ENCODE data around the gene SVOPL.

The SVOPL gene

GRCh38 chr7:138565451-138566114 is 135.6 kb downstream of the SVOPL start:
- TF ChIP-seq, protein P1, sequence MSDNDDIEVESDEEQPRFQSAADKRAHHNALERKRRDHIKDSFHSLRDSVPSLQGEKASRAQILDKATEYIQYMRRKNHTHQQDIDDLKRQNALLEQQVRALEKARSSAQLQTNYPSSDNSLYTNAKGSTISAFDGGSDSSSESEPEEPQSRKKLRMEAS (IDR thresholded peaks at IDR 0.05; ENCODE audit: low read depth, low read length) = no peak
- 0 out of 2 replicates have a peak, but pooled peaks have one; percentile 14 for TF ChIP-seq MYC (IDR thresholded peaks at IDR 0.05; ENCODE audit: low read depth, low read length)
- peak; percentile 95 for DNase-seq (ENCODE audit: low read depth)
- peak overlapping the region; percentile 78 for H3K4me3 ChIP-seq (ENCODE audit: low read depth, low read length)

DNA sequence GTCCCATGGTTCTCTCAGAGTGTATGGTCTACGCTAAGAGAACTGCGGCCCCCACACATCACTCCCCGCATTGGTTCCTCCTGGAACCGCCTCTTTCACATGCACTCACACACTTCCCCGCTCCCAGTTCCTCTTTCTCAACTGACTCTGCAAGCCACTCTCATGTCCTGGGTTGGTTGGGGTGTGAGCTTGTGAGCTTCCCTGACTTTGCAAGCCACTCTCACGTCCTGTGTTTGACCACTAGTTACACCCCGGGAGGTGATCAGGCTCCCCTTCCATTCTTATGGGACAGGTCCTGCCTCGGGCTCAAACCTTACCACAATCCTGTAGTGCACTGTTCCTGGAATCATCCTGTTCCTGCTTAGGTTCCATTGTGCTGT is 136.1 kb downstream of the SVOPL start:
- DNase-seq (ENCODE audit: low read depth) = peak; percentile 99
- TF ChIP-seq CTCF (IDR thresholded peaks at IDR 0.05; ENCODE audit: low read depth, low read length) = no peak
- no peak for TF ChIP-seq MYC (IDR thresholded peaks at IDR 0.05; ENCODE audit: low read depth, low read length)
- TF ChIP-seq, protein P1 (IDR thresholded peaks at IDR 0.05; ENCODE audit: low read depth, low read length) = no peak
- TF ChIP-seq POLR2A (IDR thresholded peaks at IDR 0.05; ENCODE audit: extremely low read depth, insufficient read length) = no peak

DNA sequence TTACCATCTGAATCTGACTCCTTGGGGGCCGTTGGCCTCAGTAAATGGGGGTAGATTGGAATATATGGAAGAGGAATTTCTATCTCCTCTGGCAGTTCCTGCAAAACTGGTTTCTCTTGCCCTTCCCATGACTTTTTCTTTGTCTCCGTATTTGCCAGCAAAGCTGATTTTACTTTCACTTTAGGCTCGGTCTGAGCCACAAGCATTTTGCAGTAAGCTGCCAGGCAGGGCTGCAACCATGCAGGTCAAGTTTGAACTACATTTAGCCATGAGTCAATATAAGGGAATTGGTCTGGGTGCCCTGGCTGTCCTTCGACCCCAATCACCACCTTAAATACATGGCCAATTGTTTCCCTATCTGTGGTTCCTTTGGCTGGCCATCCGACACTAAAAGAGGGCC is 136.8 kb downstream of the SVOPL start:
- TF ChIP-seq POLR2A (IDR thresholded peaks at IDR 0.05; ENCODE audit: extremely low read depth, insufficient read length) (no peak), CTCF (IDR thresholded peaks at IDR 0.05; ENCODE audit: low read depth, low read length) (no peak), MYC (IDR thresholded peaks at IDR 0.05; ENCODE audit: low read depth, low read length) (no peak)
- TF ChIP-seq, protein P1 (IDR thresholded peaks at IDR 0.05; ENCODE audit: low read depth, low read length) = no peak
- DNase-seq (ENCODE audit: low read depth) = peak; percentile 75
- H3K4me3 ChIP-seq (ENCODE audit: low read depth, low read length) = peak overlapping the region; percentile 78

More for the DNA sequence above, 136.1 kb downstream of the SVOPL start:
- H3K4me3 ChIP-seq (ENCODE audit: low read depth, low read length) = peak overlapping the region; percentile 78

GRCh38 chr7:138563808-138564207 is 137.4 kb downstream of the SVOPL start:
- peak; percentile 34 for DNase-seq (ENCODE audit: low read depth)
- TF ChIP-seq MYC (IDR thresholded peaks at IDR 0.05; ENCODE audit: low read depth, low read length) = no peak
- no peak for TF ChIP-seq POLR2A (IDR thresholded peaks at IDR 0.05; ENCODE audit: extremely low read depth, insufficient read length)
- TF ChIP-seq, protein P1 (IDR thresholded peaks at IDR 0.05; ENCODE audit: low read depth, low read length) = no peak
- TF ChIP-seq CTCF (IDR thresholded peaks at IDR 0.05; ENCODE audit: low read depth, low read length) = no peak
- peak overlapping the region; percentile 78 for H3K4me3 ChIP-seq (ENCODE audit: low read depth, low read length)

DNA sequence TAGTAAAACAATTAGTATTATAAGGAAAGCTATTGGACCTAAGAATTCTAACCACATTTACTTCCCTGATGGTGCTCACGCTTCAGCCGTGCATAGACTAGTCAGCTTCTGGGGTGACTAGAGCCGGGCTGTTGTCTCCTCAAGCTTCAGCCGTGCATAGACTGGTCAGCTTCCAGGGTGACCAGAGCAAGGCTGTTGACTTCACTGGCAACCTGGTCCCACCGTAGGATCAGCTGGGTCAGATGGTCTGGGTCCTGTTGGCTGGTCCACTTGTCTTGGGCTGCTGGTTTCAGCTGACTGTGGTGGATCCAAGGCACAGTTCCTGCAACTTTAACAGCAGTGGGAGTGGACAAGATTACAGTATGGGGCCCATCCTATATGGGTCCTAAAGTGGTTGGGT is 141.7 kb downstream of the SVOPL start:
- H3K4me3 ChIP-seq (ENCODE audit: low read depth, low read length) = no peak overlapping the region
- TF ChIP-seq POLR2A (IDR thresholded peaks at IDR 0.05; ENCODE audit: extremely low read depth, insufficient read length) = no peak
- no peak for TF ChIP-seq MYC (IDR thresholded peaks at IDR 0.05; ENCODE audit: low read depth, low read length)
- TF ChIP-seq, protein P1 (IDR thresholded peaks at IDR 0.05; ENCODE audit: low read depth, low read length) = no peak
- TF ChIP-seq CTCF (IDR thresholded peaks at IDR 0.05; ENCODE audit: low read depth, low read length) = no peak
- no peak for DNase-seq (ENCODE audit: low read depth)

- TF ChIP-seq, protein P1 (IDR thresholded peaks at IDR 0.05; ENCODE audit: low read depth, low read length) = no peak
- TF ChIP-seq CTCF (IDR thresholded peaks at IDR 0.05; ENCODE audit: low read depth, low read length) (no peak), POLR2A (IDR thresholded peaks at IDR 0.05; ENCODE audit: extremely low read depth, insufficient read length) (no peak), MYC (IDR thresholded peaks at IDR 0.05; ENCODE audit: low read depth, low read length) (no peak)
- DNase-seq (ENCODE audit: low read depth) = no peak
- H3K4me3 ChIP-seq (ENCODE audit: low read depth, low read length) = no peak overlapping the region
Observed at GRCh38 chr7:138556771-138557484, 144.2 kb downstream of the SVOPL start.
